Head of caudate nucleus (tissue), 42 donors: ENCODE data around the gene RBPJL.

Experiments used
- DNase-seq, 42 donors: peaks; one replicate each; pipeline versions ENCODE4 v3.0.0 to v3.0.0-alpha.2; 2020 to 2021; ENCODE audit warnings: mixed read lengths in 7 of 42
- intact Hi-C: fragments of 100-400 bp; cut with DNase I; formaldehyde crosslinking; loops from one replicate; pipeline ENCODE4 v1.15.0; 2022

The RBPJL gene

DNA sequence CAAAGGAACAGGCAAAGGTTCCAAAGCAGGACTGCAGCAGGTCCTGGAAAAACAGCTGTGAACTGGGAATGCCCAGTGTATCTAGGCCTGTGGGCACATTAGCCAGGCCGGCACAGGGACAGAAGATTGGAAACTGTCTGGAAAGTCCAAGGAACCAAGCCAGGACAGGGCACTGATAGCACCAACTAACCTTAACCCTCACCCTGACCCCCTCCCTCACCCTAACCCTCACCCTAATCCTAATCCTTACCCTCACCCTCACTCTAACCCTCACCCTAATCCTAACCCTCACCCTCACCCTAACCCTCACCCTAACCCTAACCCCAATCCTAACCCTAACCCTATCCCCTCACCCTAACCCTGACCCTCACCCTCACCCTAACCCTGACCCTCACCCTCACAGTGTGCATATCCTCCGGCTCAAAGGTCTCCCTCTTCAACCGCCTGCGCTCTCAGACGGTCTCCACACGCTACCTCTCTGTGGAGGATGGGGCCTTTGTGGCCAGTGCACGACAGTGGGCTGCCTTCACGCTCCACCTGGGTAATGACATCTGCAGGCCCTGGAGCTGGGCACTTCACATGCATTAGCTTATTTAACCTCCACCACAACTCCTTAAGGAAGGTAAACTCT, 6.5 kb downstream of the RBPJL start:
- DNase-seq: no peak
- intact Hi-C loops: loop anchor here (5.0 kb wide), 1 partner anchor 134 kb away; no protein-coding TSS in a partner anchor

DNA sequence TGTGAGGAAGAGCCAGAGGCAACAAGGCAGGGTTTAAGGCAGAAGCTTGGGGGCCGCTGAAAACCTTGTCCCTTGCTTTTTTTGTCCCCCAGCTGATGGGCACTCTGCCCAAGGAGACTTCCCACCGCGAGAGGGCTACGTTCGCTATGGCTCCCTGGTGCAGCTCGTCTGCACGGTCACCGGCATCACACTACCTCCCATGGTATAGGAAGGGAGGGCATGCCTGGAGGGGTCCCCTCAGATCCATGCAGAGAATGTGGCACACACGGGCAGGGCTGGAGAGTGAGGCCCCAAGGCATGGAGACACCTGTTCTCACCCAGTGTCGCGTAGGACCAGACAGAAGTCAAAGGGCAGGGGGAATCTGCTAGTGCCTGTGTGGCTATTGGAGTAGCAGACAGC, 7.3 kb downstream of the RBPJL start:
- no peak for DNase-seq
- intact Hi-C loops: loop anchor here (5.0 kb wide), 1 partner anchor 133 kb away; no protein-coding TSS in a partner anchor

DNA sequence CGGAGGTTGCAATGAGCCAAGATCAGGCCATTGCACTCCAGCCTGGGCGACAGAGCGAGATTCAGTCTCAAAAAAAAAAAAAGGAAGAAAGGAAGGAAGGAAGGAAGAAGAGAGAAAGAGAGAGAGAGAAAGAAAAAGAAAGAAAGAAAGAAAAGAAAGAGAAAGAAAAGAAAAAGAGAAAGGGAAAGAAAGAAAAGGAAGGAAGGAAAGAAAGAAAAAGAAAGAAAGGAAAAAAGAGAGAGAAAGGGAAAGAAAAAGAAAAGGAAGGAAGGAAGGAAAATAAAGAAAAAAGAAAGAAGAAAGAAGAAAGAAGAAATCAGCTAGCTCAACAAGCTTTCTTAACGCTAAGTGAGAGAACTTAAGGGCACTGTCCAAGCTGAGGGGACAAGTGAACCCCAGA, 9.0 kb downstream of the RBPJL start:
- intact Hi-C loops: no loop called here
- DNase-seq: no peak

DNA sequence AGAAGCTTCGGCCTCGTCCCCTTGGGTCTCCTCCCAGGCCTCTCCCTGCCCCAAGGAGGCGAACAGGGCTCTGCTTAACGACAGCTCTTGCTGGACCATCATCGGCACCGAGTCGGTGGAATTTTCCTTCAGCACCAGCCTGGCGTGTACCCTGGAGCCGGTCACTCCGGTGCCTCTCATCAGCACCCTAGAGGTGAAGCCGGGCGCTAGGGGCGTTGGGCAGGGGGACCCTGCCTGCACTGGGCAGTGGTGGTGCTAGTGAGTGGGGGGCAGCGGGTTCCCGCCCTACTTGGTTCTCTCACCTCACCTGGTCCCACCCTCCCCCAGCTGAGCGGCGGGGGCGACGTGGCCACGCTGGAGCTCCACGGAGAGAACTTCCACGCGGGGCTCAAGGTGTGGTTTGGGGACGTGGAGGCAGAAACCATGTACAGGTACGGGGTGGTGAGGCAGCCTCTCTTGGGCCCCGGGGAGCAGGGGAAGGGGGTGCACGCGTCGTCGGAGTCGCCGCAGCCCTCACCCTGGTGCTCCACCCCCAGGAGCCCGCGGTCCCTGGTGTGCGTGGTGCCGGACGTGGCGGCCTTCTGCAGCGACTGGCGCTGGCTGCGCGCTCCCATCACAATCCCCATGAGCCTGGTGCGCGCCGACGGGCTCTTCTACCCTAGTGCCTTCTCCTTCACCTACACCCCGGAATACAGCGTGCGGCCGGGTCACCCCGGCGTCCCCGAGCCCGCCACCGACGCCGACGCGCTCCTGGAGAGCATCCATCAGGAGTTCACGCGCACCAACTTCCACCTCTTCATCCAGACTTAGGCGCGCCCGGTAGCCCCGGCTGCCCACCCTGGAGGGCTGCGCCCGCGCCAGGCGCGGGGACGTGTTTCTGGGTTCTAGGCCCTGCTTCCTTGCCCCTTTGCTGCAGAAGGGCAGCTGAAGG, 9.8 kb downstream of the RBPJL start:
- intact Hi-C loops: no loop called here
- no peak for DNase-seq

DNA sequence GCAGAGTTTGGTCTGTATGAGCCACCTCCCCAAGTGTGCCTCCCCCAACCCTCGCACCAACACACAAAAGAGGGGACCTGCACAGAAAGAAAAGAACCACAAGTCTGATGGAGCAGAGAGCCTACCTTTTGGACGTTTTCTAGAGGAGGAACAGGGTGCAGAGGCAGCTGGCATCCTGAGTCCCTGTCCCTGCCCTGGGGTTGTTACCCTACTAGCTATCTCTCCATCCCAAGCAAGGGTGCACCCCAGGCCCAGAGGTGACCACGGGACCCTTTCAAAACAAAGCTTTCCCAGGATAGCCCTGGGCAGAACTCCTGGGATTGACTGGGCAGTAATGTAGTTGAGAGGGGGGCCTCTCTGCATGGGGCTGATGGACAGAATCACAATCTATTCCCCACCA, 11.2 kb downstream of the RBPJL start:
- no peak for DNase-seq
- intact Hi-C loops: no loop called here

DNA sequence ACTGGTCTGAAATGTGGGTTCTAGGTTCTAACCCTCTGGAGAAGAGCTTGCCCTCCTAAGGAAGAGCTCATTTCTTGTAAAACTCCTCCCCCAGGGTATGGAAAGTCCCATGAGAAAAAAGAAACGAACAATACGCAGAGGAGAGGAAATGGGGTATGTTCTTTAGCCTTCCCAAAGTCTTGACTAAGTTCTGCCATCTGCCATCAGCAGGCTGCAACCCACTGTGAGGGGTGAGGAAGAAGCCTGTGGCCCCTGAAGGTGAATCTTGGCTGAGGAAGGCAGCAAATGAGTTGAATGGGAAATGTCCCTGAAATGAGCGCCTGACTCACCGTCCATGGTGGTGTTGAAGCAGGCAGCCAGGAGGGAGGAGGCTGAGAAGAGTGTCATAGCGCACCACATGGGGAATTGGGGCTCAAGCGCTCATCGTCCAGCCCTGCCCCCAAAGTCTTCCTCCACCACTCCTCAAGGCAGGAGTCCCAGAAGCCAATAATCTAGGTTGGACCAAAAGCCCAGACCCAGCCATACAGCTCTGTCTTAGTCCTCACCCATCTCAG, 11.8 kb downstream of the RBPJL start:
- intact Hi-C loops: no loop called here
- DNase-seq: no peak

DNA sequence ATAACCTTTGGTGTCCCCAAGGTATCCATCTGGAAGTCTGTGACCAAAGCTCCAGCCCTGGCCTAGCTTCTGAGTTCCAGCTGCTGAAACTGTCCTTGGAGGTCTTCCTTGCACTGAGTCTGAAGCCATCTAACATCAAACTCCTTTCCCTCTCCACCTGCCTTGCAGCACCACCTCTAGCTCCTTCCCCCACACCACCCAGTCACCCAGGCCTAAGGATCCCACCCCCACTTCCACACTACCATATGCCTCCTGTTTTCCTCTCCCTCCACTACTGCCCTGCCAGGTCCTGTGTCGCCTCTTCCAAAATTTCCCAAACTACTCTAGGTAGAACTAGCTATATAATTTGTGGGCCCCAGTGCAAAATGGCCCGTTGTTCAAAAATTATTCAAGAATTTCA, 12.3 kb downstream of the RBPJL start:
- no peak for DNase-seq
- intact Hi-C loops: no loop called here

DNA sequence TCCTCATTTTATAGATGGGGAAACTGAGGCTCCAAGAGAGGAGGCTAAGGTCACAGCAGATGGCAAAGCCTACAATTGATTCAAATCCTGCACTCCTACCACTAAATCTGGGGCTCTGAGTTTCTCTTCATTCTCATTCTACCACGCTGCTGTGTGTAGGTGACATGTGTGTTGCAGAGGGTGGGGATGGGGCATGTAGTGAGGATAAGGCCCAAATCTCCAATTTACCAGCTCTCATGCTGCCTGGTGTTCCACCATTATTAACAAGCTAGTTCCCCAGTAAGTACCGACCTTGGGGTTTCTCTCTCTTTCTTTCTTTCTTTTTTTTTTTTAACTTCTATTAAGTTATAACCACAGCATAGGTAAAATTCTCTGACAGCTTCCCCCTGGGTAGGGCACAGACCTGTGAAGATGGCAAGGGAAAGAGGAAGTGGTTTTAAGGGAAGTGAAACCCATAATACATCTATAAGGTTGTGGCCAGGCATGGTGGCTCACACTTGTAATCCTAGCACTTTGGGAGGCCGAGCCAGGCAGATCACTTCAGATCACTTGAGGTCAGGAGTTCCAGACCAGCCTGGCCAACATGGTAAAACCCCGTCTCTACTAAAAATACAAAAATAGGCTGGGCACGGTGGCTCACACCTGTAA, 14.4 kb downstream of the RBPJL start:
- intact Hi-C loops: loop anchor here (5.0 kb wide), 1 partner anchor 451 kb away; no protein-coding TSS in a partner anchor
- no peak for DNase-seq

DNA sequence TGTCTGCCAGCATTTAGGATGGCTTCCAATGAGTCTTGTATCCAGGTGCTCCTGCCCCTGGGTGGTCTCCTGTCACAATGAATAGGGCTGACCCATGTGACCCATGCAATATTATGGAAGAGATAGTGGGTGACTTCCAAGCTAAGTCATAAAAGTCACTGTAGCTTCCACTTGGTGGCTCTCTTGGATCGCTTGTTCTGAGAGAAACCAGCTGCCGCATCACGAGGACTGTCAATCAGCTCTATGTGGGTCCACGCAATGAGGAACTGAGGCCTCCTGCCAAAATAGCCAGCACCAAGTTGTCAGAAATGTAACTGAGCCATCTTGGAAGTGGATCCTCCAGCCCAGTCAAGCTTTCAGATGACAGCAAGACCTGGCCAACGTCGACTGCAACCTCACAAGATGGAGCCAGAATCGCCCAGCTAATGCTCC, 16.3 kb downstream of the RBPJL start:
- peak in 39 of 42 donors; percentile 36 to 81 (median 66) for DNase-seq
- intact Hi-C loops: loop anchor here (5.0 kb wide), 1 partner anchor 449 kb away; no protein-coding TSS in a partner anchor

DNA sequence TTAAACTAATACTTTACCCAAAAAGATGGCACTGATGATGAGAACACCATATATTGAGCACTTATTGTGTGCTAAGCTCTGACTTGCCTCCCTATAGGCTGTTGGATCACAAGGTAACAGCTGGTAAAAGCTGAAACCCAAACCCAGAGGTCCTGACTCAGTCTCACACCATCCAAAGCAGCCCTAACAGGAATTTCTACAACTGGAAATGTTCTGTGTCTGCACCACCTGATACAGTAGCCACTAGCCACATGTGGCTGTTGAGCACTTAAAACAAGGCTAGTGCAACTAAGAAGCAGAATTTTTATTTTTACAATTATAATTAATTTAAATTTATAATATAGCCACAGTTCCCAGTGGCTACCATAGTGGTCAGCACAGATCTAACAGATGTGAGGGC, 17.1 kb downstream of the RBPJL start:
- intact Hi-C loops: loop anchor here (5.0 kb wide), 1 partner anchor 449 kb away; no protein-coding TSS in a partner anchor
- DNase-seq: no peak

DNA sequence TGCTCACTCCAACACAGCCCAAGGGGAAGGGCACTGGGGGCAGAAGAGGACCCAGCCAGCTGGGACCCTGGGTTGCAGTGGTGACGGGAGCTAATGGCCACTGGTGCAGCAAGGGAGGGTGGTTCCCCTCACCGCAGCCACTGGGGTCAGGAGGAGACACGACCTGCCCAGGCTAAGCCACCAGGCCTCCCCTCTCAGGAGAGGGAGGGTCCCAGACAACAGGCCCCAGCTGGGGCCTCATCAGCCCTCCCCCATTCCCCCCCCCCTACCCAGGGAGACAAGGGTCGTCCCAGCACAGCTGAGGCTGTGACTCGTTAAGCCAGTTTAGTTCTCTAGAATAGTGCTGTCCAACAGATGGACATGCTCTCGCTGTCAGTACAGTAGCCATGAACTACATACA, 18.7 kb downstream of the RBPJL start:
- DNase-seq: no peak
- intact Hi-C loops: no loop called here

DNA sequence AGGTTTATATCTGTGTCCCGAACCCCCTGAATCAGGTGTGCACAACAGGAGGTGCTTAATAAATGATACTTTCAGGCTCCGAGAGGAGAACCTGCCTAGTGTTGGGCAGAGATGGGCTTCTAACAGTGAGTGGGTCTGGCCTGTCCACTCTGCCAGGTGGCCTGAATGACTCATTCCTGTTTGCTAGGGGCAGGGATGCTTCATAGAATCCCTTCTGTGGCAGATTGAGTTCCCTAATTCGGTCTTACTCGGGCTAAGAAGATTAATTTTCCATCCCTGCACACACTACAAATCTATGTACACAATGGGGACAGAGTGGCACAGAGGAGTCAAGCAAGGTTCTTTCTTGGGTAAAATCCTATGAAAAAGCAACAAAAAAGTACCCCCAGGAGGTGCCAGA, 21.8 kb downstream of the RBPJL start:
- no peak for DNase-seq
- intact Hi-C loops: no loop called here

DNA sequence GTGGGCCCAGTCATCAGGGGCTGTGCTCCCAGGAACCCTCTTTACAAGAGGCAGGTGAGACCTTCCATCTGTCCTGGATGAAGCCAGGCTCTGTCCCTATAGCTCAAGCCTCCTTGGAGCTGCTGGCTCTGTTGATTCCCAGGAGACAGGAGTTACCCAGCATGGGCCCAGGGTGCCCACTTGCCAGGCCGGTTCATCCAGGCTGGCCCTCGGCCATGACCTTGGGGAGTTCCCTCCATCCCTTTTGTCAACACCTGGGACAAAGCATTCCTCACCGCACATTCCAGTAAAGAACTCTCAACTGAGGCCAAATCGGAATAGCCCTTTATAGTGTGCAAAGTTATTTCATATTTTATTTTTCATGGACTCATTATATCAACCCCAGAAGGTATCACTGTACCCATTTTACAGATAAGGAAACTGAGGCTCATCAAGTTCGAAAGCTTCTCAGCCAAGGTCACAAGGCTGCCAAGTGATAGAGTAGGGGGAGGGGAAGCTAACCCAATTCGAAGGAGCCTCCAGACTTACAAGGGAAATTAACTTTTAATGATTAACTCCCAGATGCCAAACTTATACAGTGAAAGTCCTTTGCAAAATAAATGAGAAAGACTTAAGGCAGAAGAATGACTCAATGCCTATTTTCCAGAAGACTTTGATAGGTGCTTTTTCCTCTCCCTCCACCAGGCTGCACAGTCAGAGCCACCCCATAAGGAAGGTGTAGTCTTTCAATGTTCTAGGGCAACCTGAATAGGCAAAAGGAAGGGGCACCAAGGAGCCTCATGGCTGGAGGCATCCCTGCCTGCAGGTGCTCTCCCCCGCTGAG, 23.1 kb downstream of the RBPJL start:
- intact Hi-C loops: no loop called here
- no peak for DNase-seq

DNA sequence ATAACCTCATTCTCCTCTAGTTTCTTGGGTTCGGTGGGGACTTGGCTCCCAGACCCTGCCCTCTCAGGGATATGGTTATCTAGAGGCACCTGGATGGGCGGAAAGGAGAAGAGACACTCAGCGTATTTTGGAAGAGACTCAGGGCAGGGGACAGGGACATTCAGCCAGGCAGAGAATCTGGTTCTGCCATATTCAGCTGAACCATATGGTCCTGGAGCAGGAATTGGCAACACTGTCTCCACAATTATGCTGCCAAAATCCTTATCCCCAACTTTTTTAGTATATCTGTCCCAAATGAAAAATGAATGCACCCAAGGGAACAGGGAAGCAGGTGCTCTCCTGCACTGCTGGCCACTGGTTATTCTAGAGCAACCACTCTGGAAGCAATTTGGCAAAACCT, 23.8 kb downstream of the RBPJL start:
- DNase-seq: no peak
- intact Hi-C loops: no loop called here

DNA sequence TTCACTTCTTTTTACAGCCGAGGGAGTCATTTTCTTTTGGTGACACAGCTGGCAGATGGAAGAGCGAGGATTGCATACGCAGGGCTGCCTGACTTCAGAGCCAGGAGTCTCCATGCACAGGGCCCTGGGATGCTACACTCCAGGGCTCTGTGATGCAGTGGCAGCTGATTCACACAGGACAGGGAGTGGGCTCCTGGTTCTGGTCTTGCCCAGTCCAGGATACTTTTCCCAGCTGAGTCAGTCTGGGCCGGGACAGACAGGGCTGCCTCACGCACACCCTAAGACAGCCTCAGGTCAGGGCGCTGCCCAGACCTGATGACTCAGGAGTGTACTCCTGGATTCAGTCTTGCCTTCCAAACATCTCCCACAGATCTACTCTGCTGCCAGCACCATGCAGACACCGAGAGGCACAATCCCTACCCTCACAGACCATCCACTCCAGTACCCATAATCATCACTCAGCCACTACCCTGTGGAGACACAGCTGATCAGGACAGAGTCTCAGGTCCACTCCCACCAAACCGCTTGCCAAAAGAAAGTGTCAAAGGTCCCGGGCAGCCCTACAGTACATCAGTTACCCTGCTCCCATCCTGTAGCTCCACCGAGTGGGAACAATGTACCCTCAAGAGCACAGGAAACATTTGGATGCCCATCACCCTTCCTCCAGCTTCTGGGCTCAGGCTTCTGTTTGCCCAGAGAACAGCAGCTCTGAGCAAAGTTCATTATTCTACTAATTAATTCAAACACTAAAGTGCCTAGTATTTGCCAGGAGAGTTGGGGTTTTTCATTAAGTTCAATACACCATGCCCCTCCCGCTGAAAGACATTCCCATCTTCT, 30.1 kb downstream of the RBPJL start:
- intact Hi-C loops: no loop called here
- DNase-seq: peak in 9 of 42 donors; percentile 19 to 71 (median 34)

DNA sequence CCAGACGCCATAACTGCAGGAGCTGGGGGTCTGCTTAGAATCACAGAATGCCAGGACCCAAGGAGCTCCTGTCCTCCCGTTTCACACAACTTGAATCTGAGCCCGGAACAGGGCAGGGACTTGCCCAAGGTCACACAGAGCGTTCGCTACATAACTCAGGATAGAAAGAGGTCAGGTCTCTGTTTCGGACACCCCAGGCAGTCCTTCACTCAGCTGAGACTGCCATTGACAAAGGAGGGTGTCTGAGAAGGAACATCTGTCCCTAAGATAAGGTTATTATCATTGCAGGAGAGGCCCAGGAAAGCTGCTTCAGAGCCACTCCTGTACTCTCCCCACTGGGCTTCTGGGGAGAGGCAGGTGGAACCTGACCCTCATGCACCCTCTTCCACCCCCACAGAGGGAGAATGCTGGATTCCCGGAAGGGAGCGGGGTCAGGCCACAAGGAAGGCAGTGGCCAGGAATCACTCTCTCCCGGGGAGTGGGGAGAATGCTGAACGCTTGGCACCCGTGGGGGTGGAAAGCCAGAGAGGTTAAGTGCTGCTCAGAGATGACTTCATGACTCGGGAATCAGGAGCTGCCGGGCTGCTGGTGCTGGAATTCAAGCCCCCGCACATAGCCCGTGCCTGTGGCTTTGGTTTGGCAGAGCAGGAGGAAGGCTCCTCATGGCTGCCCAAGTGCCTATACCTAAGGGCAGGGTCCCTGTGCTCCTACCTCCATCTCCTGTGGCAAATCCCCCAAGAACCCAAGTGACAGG, 30.9 kb downstream of the RBPJL start:
- peak in 1 of 42 donors; percentile 20 for DNase-seq
- intact Hi-C loops: no loop called here
